H9 (cell line): ENCODE measurements around the gene CFAP141. TPM values are rescaled to one million over a fixed set of nuclear protein-coding genes. Genes with fewer than 3 reads are reported as not detected.

Experiments
- DNase-seq: peaks from one replicate; pipeline ENCODE4 v3.0.0-alpha.2; 2017
- H2AFZ ChIP-seq: one replicate; pipeline ENCODE4 v1.6.1; 2013; ENCODE audit warnings: mild to moderate bottlenecking, low read length, control low read depth, moderate library complexity
- H2AK5ac ChIP-seq: 2 replicates; pipeline ENCODE4 v1.6.1; 2013; ENCODE audit warnings: low read length, control low read depth, mixed read lengths; ENCODE audit not compliant: insufficient read length
- H2BK120ac ChIP-seq: one replicate; pipeline ENCODE4 v1.6.1; 2013; ENCODE audit warnings: low read depth, mild to moderate bottlenecking, low read length, control low read depth, inconsistent platforms; ENCODE audit not compliant: poor library complexity, severe bottlenecking
- H2BK12ac ChIP-seq: 2 replicates; pipeline ENCODE4 v1.6.1; 2013; ENCODE audit warnings: low read length, control low read depth, mixed read lengths, low read depth; ENCODE audit not compliant: insufficient read length
- H2BK15ac ChIP-seq: 2 replicates; pipeline ENCODE4 v1.6.1; 2013; ENCODE audit warnings: low read depth, low read length, control low read depth
- H2BK20ac ChIP-seq: one replicate; pipeline ENCODE4 v1.6.1; 2013; ENCODE audit warnings: low read depth, mild to moderate bottlenecking, low read length, control low read depth, inconsistent platforms; ENCODE audit not compliant: poor library complexity, severe bottlenecking
- H2BK5ac ChIP-seq: 2 replicates; pipeline ENCODE4 v1.6.1; 2013; ENCODE audit warnings: low read length, control low read depth, mixed read lengths; ENCODE audit not compliant: insufficient read length
- H3K14ac ChIP-seq: 2 replicates; pipeline ENCODE4 v1.6.1; 2013; ENCODE audit warnings: low read length, control low read depth; ENCODE audit not compliant: insufficient read depth
- H3K18ac ChIP-seq: 2 replicates; pipeline ENCODE4 v1.6.1; 2013; ENCODE audit warnings: low read depth, mild to moderate bottlenecking, mixed read lengths, low read length, control low read depth; ENCODE audit not compliant: insufficient read length
- H3K23ac ChIP-seq: 2 replicates; pipeline ENCODE4 v1.6.1; 2013; ENCODE audit warnings: low read length, control low read depth, mixed read lengths, low read depth; ENCODE audit not compliant: insufficient read length
- H3K23me2 ChIP-seq: 2 replicates; pipeline ENCODE4 v1.6.1; 2013; ENCODE audit warnings: low read depth, mild to moderate bottlenecking, mixed read lengths, low read length, control low read depth; ENCODE audit not compliant: insufficient read length, poor library complexity, severe bottlenecking
- H3K27ac ChIP-seq: 2 replicates; pipeline ENCODE4 v1.5.1; 2013; ENCODE audit warnings: low read length, control low read depth, mixed read lengths, low read depth; ENCODE audit not compliant: insufficient read length
- H3K27me3 ChIP-seq: 2 replicates; pipeline ENCODE4 v1.6.1; 2013; ENCODE audit warnings: low read length, control low read depth, inconsistent platforms; ENCODE audit not compliant: insufficient read depth
- H3K4ac ChIP-seq: 2 replicates; pipeline ENCODE4 v1.6.1; 2013; ENCODE audit warnings: low read depth, mild to moderate bottlenecking, control low read depth, inconsistent platforms, low read length, moderate library complexity
- H3K4me1 ChIP-seq: 2 replicates; pipeline ENCODE4 v1.6.1; 2013; ENCODE audit warnings: low read length, control low read depth, inconsistent platforms; ENCODE audit not compliant: insufficient read depth
- H3K4me2 ChIP-seq: 2 replicates; pipeline ENCODE4 v1.6.1; 2013; ENCODE audit warnings: low read length, control low read depth, mixed read lengths; ENCODE audit not compliant: insufficient read length, insufficient read depth
- H3K56ac ChIP-seq: 2 replicates; pipeline ENCODE4 v1.6.1; 2013; ENCODE audit warnings: low read depth, mild to moderate bottlenecking, mixed read lengths, low read length, control low read depth; ENCODE audit not compliant: insufficient read length
- H3K79me1 ChIP-seq: 2 replicates; pipeline ENCODE4 v1.6.1; 2013; ENCODE audit warnings: low read depth, mild to moderate bottlenecking, moderate library complexity, low read length, control low read depth, inconsistent platforms; ENCODE audit not compliant: insufficient read depth, poor library complexity, severe bottlenecking
- H3K79me2 ChIP-seq: 2 replicates; pipeline ENCODE4 v1.6.1; 2013; ENCODE audit warnings: low read length, control low read depth, inconsistent platforms; ENCODE audit not compliant: insufficient read depth
- H3K9ac ChIP-seq: 2 replicates; pipeline ENCODE4 v1.6.1; 2013; ENCODE audit warnings: low read length, control low read depth, mixed read lengths; ENCODE audit not compliant: insufficient read length; ENCODE audit errors: extremely low read depth
- H3K9me3 ChIP-seq: one replicate; pipeline ENCODE4 v1.6.1; 2013; ENCODE audit warnings: low read depth, low read length, inconsistent platforms; ENCODE audit not compliant: control insufficient read depth
- H3T11ph ChIP-seq: one replicate; pipeline ENCODE4 v1.6.1; 2013; ENCODE audit warnings: mild to moderate bottlenecking, low read length, control low read depth, inconsistent platforms
- H4K20me1 ChIP-seq: one replicate; pipeline ENCODE4 v1.6.1; 2013; ENCODE audit not compliant: control insufficient read depth, insufficient read length, insufficient read depth
- H4K5ac ChIP-seq: 2 replicates; pipeline ENCODE4 v1.6.1; 2013; ENCODE audit warnings: low read depth, mild to moderate bottlenecking, mixed read lengths, low read length, control low read depth; ENCODE audit not compliant: insufficient read length
- H4K8ac ChIP-seq: replicated peaks from 2 replicates; pipeline ENCODE4 v1.6.1; 2013; ENCODE audit warnings: low read length, control low read depth, mixed read lengths, low read depth; ENCODE audit not compliant: insufficient read length
- H4K91ac ChIP-seq: 2 replicates; pipeline ENCODE4 v1.6.1; 2013; ENCODE audit warnings: low read depth, mild to moderate bottlenecking, moderate library complexity, mixed read lengths, low read length, control low read depth; ENCODE audit not compliant: insufficient read length
- H3K27ac Mint-ChIP-seq, 3 experiments: 2 replicates in 2 of 3; 3 replicates in 1 of 3; pipeline ENCODE4 v1.8.0; 2020 to 2021; ENCODE audit warnings: mixed read lengths in 3 of 3, mild to moderate bottlenecking in 1 of 3, moderate library complexity in 1 of 3
- H3K27me3 Mint-ChIP-seq: 2 replicates; pipeline ENCODE4 v1.8.0; 2021; ENCODE audit warnings: low read depth, mild to moderate bottlenecking, moderate library complexity, mixed read lengths
- H3K36me3 Mint-ChIP-seq, 3 experiments: 2 replicates in 2 of 3; 3 replicates in 1 of 3; pipeline ENCODE4 v1.8.0; 2020 to 2021; ENCODE audit warnings: low read depth in 3 of 3, mixed read lengths in 3 of 3; ENCODE audit not compliant: insufficient read depth in 1 of 3
- H3K4me1 Mint-ChIP-seq, 2 experiments: 2 replicates each; pipeline ENCODE4 v1.8.0; 2020; ENCODE audit warnings: mixed read lengths in 2 of 2
- H3K4me3 Mint-ChIP-seq, 2 experiments: 2 replicates in 1 of 2; 3 replicates in 1 of 2; pipeline ENCODE4 v1.8.0; 2020 to 2021; ENCODE audit warnings: mild to moderate bottlenecking in 2 of 2, mixed read lengths in 2 of 2, moderate library complexity in 1 of 2
- H3K9me3 Mint-ChIP-seq, 2 experiments: 2 replicates in 1 of 2; 3 replicates in 1 of 2; pipeline ENCODE4 v1.8.0; 2020; ENCODE audit warnings: mild to moderate bottlenecking in 2 of 2, mixed read lengths in 2 of 2, moderate library complexity in 1 of 2
- WGBS: extraction: QIAGEN DNeasy Blood & Tissue Kit; methylation state at CpG from one replicate; pipeline ENCODE4 v1.1.7; 2013; ENCODE audit warnings: missing lambda C conversion rate, low lambda C conversion rate, mixed read lengths; ENCODE audit not compliant: insufficient read length; ENCODE audit errors: extremely low coverage; 5-methylcytosine and 5-hydroxymethylcytosine counted together
- total RNA-seq: library from RNA; stranded (reverse); gene quantifications from 2 replicates; pipeline ENCODE4 v1.2.1, GENCODE V29; 2021
- TF ChIP-seq, protein P1 (sequence below): fragments of 200-600 bp; sonication (generic); conservative IDR thresholded peaks from 3 replicates; pipeline ENCODE4 v1.8.0; 2021; ENCODE audit warnings: antibody characterized with exemption, mild to moderate bottlenecking

CFAP141 gene
- total RNA-seq, 1 experiment from 2014 or later, result not detected

DNA sequence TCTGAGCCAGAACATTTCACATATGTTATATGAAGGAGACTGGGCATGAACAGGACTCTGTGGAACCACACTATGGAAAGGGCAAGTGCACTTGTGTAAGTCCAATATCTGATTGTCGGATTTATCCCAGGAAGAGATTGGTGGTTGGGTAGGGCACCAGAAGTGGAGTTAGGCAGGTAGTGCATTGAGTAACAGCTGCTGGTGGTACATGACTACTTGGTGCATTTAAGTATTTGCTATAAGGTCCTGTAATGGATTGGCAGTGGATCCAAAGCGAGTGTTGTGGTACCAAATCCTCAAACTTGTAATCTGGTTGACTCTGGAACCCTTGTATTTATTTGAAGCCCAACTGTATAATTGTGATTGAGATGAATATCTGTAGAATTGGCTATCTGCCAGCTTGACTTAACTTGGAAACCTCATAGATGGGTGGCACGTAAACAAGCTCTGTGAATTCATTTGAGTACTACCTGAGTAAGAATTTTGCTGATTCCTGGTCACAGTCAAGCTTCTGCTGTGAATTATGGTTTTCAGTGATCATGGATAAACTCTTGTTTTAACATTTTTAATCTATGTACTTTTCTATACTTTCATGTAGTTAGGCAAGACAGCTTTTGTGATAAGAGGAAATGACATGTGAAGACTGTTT, 35.7 kb upstream of the CFAP141 start:
- no peaks in the 10 kb centered on the region for H3K9me3 Mint-ChIP-seq
- H2AFZ ChIP-seq, result no peak overlapping the region
- no peak overlapping the region for H3K56ac ChIP-seq
- H4K20me1 ChIP-seq, result peaks cover 2% of the 10 kb centered on the region
- no peaks in the 10 kb centered on the region; the same call in 1 of the 2 replicates for H3K4me1 ChIP-seq
- H2BK12ac ChIP-seq, result no peak overlapping the region
- H4K8ac ChIP-seq, result no peak overlapping the region
- H3K23ac ChIP-seq, result no peak overlapping the region
- no CpG with 5 or more reads among the region's 3 CpGs for WGBS
- no peaks in the 10 kb centered on the region for H3K27me3 Mint-ChIP-seq
- H3K4ac ChIP-seq, result no peak overlapping the region
- no peak overlapping the region for H3K4me2 ChIP-seq
- H2BK15ac ChIP-seq, result no peak overlapping the region
- H3K27ac Mint-ChIP-seq, result no peak overlapping the region
- TF ChIP-seq, protein P1, sequence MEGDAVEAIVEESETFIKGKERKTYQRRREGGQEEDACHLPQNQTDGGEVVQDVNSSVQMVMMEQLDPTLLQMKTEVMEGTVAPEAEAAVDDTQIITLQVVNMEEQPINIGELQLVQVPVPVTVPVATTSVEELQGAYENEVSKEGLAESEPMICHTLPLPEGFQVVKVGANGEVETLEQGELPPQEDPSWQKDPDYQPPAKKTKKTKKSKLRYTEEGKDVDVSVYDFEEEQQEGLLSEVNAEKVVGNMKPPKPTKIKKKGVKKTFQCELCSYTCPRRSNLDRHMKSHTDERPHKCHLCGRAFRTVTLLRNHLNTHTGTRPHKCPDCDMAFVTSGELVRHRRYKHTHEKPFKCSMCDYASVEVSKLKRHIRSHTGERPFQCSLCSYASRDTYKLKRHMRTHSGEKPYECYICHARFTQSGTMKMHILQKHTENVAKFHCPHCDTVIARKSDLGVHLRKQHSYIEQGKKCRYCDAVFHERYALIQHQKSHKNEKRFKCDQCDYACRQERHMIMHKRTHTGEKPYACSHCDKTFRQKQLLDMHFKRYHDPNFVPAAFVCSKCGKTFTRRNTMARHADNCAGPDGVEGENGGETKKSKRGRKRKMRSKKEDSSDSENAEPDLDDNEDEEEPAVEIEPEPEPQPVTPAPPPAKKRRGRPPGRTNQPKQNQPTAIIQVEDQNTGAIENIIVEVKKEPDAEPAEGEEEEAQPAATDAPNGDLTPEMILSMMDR, result no peak
- peaks cover 56 to 93% (median 91%) of the 10 kb centered on the region in 3 experiments; a peak in 6 of 7 replicates for H3K36me3 Mint-ChIP-seq
- no peak overlapping the region for H3K18ac ChIP-seq
- H2BK20ac ChIP-seq, result no peak overlapping the region
- H3K79me1 ChIP-seq, result peaks cover 3% of the 10 kb centered on the region
- H3K23me2 ChIP-seq, result no peaks in the 10 kb centered on the region
- no peak overlapping the region for H4K5ac ChIP-seq
- no peak overlapping the region for H3K27ac ChIP-seq
- H3T11ph ChIP-seq, result no peak overlapping the region
- H3K27me3 ChIP-seq, result no peaks in the 10 kb centered on the region
- H3K9ac ChIP-seq, result no peak overlapping the region
- H4K91ac ChIP-seq, result no peak overlapping the region
- H3K4me3 Mint-ChIP-seq, result no peak overlapping the region
- H3K9me3 ChIP-seq, result no peaks in the 10 kb centered on the region
- no peak overlapping the region for H3K14ac ChIP-seq
- peaks cover 5% of the 10 kb centered on the region; the same call in 1 of the 2 replicates for H3K79me2 ChIP-seq
- DNase-seq, result no peak
- H2BK120ac ChIP-seq, result no peak overlapping the region
- H3K4me1 Mint-ChIP-seq, result no peaks in the 10 kb centered on the region
- no peak overlapping the region for H2BK5ac ChIP-seq
- no peak overlapping the region for H2AK5ac ChIP-seq
